ENCODE data around the gene EXT2.

EXT2 gene

DNA sequence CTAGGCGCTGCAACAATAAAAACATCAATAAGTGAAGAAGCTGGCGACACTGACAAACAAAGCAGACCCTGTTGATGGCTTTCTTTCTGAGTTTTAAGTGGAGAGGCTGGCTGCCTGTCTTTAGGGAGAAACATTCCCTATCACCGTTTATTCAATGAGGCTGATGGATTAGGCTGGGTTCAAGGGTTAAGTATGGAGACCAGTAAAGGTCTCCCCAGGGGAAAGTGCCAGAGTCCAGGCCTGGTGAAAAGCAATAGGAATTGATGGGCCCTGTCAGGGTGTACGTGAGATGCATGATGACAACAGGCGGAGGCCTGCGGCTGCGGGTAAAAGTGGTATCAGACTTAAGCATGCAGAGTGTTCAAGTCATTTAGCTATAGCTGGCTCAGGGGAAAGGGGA lies 111.8 kb downstream of the EXT2 start:
- no peak for DNase-seq

DNA sequence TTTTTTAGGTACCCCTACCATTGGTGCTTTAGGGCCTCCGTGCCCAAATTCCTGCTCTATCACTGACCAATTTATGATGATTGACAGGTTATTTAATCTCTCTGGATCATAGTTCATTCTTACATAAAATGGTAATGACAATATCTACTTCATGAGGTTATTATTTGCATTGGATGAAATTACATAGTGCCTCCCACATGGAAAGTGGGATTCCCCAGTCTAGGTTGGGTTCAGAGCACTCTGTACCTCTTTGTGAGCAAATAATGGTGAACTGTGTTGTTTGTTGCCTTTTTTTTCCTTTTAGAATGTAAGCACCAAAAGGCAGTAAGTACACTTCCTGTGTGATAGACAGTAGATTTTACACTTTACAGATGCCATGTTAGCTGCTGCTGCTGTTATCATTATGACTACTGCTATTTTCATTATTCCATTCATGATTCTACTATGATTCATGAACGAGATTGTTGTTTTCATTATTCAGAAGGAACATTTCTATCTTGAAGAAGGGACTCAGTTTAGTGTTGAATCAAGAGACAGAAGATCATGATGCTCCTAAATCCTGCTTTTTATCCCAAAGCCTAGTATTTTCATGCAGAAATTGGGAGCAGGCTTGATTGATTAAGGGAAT lies 113.6 kb downstream of the EXT2 start:
- no peak for DNase-seq

DNA sequence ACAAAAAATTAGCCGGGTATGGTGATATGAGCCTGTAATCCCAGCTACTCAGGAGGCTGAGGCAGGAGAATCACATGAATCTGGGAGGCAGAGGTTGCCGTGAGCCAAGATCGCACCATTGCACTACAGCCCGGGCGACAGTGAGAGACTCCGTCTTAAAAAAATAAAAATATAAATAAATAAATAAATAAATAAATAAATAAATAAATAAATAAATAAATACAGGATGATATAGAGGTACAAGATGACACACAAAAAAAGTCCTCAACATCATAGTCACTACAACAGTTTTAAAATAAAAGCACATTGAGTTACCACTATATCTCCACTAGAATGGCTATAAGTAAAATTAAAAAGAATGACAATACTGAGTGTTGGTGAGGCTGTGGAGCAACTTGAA lies 116.7 kb downstream of the EXT2 start:
- DNase-seq: no peak

DNA sequence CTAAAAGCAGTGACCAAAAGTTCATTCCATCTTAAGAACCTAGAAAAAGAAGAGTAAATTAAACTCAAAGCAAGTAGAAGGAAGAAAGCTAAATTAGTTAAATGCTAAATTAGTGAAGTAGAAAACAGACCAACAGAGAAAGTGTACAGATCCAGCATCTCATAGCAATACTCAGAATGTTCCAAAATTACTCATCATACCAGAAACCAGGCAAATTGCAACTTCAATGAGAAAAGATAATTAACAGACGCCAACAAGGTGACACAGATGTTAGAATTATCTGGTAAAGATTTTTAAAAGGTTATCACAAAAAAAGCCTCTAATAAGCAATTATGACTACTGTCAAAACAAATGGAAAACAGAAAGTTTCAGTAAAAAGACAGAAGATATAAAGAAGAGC lies 117.7 kb downstream of the EXT2 start:
- DNase-seq: no peak

DNA sequence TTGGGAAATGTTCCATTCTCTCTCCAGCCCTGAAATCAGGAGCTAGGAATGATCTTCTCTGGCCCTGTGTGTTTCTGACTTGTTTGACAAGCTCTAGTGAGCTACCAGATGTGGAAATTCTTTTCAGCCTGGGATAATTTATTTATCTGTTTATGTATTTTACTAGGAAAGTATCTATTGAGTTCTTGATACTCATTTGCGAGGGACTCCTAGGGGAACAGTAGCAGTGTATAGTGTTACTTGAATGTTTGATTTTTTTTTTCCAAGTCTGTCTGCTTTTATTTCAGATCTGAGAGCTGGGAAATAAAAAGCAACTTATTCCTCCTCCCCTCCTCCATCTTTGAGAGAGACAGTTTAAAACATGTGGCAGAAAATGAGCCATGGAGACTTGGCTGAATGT lies 122.0 kb downstream of the EXT2 start:
- DNase-seq: no peak

DNA sequence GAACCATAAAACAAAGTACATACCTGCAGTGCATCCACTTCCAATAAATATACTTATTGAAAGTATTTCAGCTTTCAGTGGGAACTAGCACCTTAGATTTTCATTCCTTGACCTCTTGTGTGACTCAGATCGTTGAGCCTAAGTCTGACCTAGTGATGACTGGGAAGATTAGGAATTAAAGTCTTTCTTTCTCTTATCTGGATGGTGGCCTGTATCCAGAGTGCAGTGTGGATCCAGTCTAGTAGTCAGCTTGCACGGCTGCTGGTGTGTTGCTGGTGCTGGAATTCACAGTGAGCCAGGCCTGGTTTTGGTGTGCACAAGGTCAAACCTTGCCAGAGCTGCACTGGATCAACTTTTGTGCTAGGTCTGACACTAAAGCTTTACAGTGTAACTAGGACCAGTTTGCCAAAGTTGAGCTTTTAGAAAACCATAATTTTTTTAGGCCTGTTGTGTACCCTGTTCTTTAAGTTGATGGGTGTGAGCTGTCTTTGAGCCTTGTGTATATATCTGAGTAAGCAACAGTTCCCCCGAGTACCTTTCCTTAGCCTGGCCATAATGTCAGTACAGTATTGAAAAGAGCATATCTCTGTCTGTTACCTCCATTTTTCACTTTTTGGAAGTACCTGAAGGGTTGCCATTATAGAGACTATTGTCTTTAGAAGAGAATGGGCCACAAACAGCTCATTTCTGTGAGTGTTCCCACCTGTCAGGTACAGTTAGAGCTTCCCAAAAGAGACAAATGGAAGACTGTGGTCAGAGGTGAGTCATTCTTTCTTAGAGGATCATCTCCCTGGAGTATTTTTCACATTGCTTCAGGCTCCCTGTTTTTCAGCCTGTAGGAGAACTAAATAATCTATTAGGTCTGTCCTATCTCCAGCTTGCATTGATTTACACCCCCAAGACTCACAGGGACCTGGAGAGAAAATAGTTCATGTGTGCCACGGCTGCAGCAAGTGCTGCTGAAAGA lies 124.6 kb downstream of the EXT2 start:
- DNase-seq: no peak

DNA sequence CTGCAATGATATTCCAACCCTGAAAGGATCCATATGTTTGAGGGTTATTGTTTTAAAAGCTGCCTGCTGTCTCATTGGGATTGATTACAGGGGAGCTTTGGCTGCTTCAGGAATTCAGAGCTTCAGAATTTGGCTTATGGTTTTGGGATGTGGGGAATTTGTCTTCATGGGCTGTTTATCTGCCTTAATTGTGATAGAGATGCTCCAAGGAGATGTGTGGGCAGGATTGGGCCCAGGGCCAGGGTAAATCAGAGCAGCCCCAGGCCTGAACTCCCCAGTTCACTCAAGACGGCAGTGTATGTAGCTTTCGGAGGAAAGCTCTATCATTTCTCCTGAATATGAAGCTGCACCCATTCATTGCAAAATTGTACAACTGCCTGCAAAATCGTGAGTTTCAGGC lies 126.0 kb downstream of the EXT2 start:
- DNase-seq: no peak

DNA sequence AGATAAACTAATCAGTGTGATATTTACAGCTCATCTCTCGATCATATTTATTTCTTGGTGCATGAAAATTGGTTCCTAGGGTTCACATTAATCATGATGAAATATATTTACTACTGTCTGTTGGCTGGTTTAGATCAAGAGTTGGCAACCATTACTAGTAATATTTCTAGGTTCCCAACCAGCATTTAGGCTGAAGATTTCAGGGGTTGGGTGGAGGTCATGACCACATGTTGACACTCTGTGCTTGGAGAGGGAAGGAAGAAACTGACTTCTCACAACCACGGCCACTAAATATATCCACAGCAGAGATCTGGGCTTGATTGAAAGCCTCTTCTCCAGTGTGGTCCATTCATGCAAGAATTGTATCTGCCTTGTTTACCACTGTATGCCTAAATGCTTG lies 126.5 kb downstream of the EXT2 start:
- no peak for DNase-seq

DNA sequence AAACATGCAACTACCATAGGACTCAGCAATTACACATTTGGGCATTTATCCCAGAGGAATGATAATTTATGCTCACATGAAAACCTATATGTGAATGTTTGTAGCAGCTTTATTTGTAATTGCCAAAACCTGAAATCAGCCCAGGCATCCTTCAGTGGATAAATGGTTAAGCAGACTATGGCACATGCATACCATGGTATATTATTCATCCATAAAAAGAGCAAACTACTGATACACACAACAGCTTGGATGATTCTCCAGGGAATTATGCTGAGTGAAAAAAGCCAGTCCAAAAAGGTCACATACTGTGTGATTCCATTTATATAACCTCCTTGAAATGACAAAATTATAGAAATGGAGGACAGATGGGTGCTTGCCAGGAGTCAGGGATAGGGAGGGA lies 127.8 kb downstream of the EXT2 start:
- no peak for DNase-seq

DNA sequence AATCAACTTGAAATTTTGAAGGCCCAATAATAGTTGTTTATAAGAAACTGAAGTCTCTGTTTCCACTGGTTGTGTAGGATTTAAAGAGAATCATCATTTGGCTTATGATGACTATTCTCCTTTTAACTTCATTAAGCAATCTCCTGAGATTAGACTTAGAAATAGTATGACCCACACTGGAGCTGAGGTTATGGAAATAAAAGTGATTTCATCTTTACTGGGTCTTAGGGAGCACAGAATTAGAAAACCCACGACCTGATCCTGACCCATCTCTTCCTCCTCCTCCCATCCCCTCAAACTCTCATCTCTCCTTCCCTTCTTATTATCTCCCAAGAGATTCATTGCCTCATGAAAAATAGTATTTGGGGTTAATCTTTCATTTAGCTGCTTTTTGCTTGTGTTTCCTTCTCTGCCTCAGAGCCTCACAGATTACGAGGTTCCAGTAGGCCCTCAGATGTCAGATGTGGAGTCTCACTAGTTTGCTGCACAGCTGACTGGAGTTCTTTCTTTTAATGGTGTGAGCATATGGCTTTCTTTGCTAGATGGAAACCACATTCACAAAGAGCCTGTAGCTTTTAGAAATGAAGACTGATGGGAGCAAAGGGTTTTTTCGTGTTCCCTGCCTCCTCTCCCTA lies 129.5 kb downstream of the EXT2 start:
- no peak for DNase-seq

DNA sequence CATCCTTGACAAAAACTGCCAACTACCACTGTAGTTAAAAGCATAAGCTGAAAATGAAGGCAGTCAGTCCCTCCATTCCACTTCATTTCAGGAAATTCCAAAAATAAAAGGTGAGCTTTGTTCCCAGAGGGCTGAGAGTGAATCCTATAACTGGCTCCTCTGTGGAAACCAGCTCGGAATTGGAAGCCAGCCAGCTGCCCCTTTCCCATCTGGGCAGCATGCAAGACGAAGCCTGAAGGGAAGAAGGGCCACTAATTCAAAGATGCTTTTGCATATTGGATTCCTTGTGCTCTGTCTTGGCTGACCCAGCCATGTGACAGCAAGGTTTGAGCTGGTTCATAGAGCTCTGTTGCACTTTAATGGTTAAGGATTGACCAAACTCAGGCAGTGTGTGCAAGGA lies 131.0 kb downstream of the EXT2 start:
- no peak for DNase-seq

DNA sequence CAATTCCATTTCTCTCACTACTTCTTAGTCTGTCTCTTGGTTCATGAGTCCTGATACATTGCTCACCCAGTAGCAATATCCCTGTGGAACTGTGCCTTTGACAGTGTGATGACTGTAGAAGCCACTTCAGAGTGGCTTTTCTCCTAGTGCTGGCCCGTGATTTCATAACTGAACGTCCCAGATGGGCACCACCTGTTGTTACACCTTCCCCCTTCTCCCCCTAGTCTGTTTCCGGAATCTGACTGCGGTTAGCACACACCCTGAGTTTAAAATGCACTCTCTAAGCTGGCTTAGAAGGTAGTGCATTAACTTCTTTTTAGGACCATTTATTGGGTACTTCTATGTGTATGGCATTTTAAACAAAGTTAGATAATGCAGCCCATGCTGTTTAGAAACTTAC lies 131.5 kb downstream of the EXT2 start:
- DNase-seq: no peak

DNA sequence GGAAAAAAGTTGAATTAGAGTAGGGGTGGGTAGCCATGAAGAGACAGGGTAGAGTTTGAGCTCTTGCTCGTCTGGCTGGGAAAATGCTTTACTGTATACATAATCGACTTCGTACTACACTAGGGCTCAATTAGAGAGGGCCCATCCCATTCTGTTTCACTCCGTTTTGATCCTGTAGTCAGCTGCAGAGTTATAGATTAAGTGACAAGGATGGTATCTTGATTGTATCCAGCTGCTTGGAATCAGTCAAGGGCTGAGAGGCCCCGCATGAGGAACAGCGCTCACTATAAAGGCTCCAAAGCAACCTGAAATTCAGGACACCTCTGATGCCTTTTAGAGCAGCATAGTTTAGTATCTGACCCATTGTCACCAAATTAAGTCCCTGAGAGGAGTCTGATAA lies 132.9 kb downstream of the EXT2 start:
- DNase-seq: no peak

DNA sequence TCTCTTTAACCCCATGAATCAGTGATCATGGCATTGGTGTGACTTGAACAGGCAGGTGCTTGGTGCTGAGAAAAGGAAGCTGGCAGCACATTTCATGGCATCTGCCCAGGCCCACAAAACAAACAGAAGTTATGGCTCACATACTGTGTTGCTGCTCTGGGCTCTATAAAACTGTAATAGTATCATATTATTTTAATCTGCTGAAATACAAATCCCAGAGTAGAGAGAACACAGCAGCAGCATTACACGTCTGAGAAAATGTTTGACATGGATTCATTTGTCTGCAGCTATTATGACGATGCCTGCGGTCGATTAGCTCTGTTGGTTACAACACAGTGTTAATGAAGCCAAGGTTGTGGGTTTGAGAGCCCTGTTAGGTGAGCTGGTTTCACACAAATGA lies 133.6 kb downstream of the EXT2 start:
- no peak for DNase-seq

DNA sequence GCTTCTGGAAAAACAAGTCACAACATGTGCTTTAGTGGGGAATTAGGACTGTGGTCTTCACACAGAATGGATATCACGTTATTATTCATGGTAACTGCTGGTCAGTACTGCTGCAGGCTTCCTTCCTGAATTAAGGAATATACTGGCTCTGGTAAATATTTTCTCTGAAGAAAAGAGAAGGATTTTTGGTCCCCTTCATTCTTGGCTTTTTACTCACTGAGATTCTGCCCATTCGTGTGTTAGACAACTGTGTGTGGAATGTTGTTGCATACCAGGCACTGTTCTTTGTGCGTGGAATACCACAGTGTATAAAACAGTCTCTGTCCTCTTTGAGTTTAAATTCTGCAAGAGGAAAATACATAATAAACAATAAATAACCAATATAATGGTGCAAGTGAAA lies 134.1 kb downstream of the EXT2 start:
- DNase-seq: no peak

DNA sequence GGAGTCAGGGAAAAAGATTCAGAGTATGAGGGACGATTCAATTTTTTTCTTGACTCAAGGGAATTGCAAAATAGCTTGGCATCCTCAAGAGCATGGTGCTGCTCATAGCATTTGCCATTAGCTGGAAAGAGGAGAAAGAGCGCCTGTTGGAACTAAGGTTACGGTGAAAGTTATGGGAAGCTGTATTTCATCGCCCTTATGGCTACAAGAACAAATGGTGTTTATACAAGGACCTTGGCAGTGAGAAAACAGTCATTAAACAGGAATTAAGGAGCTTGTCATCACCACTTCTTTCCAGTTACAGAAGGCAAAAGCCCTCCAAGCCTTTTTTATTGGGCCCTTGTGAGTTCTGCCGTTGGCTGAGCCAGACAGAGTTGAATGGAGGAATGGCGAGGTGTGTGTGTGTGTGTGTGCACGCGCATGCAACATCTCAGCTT lies 140.3 kb downstream of the EXT2 start:
- DNase-seq: no peak

DNA sequence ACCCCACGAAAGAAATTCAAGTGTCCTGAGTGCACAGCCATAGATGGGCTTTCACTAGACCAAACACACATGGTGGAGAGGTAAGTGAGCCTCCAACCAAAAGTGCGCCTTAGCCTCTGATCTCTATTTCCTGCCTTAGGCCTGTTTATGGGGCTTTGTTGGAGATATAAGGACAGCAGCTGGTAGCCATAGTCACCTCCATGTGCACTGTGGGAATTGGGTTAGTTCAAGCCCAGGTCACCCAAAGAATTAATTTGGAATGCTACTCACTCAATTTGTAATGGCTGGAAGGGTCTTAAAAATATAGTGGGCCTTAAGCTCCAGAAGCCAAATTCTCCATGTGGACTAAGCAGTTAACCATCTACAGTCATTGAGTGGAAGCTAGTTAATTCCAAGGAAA lies 140.8 kb downstream of the EXT2 start:
- DNase-seq: no peak

DNA sequence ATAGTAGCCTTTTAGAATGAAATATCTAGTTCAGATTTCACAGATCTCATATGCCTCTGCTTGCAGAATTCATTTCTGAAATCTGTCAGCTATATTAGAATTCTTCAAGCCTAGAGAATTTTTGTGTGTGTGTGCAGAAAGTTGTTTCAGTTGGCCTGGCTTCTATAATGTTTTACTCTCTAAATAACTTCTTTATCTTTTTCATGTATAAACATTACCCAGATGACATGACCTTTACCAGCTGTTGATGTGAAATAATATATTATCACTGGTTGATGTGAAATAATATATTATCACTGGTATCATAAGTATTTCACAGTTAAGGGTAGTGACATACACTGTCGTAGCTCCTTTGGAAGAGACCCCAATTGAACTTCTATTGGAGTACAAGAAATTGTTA lies 141.7 kb downstream of the EXT2 start:
- DNase-seq: no peak

DNA sequence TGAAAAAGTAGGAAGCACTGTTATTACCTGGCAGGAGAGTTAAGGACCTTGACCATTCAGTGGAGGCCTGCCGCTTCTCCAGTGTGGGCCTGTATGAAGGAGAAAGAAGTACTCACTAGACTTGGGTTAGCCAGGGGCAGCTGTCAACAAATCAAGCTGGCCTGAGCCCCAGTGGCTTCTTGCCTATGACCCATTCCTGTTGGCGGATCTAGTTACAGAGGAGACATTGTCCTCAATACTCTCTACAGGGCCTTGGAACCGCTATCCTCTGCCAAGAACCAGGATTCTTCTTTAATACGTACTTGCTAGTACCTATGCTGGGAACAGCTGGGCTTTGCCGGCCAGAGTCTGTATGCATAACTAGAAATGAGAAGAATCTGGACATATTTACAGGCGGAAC lies 146.4 kb downstream of the EXT2 start:
- no peak for DNase-seq

DNA sequence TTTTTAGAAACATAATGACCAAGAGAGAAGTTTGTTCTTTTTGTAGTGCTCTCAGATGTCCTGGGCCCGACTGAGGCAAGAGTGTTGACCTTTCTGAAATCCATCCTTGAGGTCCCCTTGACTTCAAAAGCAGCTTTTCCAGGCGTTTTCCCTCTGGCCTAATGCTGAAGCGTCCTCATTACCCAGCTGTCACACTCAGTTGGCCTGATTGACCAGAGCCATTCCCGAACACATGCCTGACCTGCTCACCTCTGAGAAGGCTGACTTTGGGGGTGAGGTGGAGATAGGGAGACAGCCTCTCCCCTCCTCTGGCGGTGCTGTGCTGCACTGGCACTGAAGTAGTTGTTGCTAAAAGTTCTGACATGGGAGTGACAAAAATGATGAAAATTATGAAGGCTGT lies 147.6 kb downstream of the EXT2 start:
- DNase-seq: no peak

DNA sequence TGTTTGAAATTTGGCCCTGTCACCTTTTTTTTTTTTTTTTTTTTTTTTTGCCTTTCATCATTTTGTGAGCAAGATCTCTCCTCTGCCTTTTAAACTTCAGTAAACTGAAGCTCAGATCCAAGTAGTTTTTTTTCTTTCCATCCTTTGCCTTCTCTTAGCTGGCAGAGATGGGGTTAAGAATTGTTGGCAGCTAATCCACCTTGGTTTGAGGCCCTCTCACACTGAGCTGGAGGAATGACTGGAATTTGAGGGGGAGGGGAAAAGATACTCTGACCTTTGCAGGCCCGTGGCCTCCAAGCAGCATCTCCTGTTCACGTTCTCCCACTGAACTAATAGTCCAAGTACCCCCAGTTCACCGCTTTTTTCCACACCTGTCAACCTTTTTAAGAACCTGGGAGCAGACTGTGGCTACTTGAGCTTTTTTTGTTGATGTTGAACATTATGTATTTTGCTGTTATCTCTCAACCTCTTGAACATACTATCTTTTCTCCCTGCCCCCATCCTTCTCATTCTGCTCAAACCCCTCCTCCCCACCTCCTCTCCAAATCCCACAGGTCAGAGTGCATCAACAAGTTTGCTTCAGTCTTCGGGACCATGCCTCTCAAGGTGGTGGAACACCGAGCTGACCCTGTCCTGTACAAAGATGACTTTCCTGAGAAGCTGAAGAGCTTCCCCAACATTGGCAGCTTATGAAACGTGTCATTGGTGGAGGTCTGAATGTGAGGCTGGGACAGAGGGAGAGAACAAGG lies 148.3 kb downstream of the EXT2 start:
- no peak for DNase-seq

DNA sequence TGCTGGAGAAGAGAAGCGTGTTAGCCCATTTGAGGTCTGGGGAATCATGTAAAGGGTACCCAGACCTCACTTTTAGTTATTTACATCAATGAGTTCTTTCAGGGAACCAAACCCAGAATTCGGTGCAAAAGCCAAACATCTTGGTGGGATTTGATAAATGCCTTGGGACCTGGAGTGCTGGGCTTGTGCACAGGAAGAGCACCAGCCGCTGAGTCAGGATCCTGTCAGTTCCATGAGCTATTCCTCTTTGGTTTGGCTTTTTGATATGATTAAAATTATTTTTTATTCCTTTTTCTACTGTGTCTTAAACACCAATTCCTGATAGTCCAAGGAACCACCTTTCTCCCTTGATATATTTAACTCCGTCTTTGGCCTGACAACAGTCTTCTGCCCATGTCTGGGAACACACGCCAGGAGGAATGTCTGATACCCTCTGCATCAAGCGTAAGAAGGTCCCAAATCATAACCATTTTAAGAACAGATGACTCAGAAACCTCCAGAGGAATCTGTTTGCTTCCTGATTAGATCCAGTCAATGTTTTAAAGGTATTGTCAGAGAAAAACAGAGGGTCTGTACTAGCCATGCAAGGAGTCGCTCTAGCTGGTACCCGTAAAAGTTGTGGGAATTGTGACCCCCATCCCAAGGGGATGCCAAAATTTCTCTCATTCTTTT lies 149.3 kb downstream of the EXT2 start:
- DNase-seq: no peak

DNA sequence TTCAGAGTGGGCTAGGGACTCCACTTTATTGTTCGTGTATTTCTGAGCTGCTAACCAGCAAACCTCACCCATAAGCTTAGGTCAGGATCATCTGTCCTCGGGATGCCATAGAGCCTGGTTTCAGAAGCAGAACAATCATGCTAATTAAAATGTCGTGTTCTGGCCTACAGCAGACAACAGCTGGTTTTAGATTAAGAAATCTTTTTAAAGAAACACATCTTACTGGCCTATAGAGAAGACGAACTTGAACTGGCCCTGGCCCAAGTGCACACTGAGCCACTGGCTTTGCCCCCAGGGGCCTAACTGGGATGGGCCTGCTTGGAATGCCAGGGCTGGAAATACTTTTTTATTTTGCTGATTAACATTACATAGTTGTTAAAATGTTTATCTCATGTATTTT lies 151.2 kb downstream of the EXT2 start:
- DNase-seq: no peak

Data from NCI-H774 (cell line).